Astrocyte (in vitro differentiated cells and primary cell): Measurements from ENCODE around the gene GLRX2. TPM values are rescaled to one million over a fixed set of nuclear protein-coding genes. Genes with fewer than 3 reads are reported as not detected.

Source experiments
- DNase-seq: peaks from one replicate; pipeline ENCODE4 v3.0.0-alpha.2; 2010; ENCODE audit warnings: low read depth
- FAIRE-seq: peaks from 2 replicates; lab custom pipeline; 2011; peaks lifted over from hg19 to GRCh38; lab: Jason Lieb, UNC
- H2AFZ ChIP-seq: 2 replicates; pipeline ENCODE4 v1.6.0; 2012; ENCODE audit warnings: low read depth, low read length, inconsistent platforms
- H3K27ac ChIP-seq: 2 replicates; pipeline ENCODE4 v1.5.1; 2011; ENCODE audit warnings: low read depth, low read length, inconsistent platforms
- H3K27me3 ChIP-seq: 2 replicates; pipeline ENCODE4 v1.6.0; 2011; ENCODE audit warnings: low read length, inconsistent platforms; ENCODE audit not compliant: insufficient read depth
- H3K36me3 ChIP-seq: 2 replicates; pipeline ENCODE4 v1.5.1; 2011; ENCODE audit warnings: low read length, inconsistent platforms; ENCODE audit not compliant: insufficient read depth
- H3K4me1 ChIP-seq: 2 replicates; pipeline ENCODE4 v1.5.1; 2011; ENCODE audit warnings: low read length, inconsistent platforms; ENCODE audit not compliant: insufficient read depth
- H3K4me2 ChIP-seq: 2 replicates; pipeline ENCODE4 v1.6.0; 2012; ENCODE audit warnings: low read length, inconsistent platforms
- H3K4me3 ChIP-seq: 2 replicates; pipeline ENCODE4 v1.5.1; 2011; ENCODE audit warnings: low read depth, mild to moderate bottlenecking, low read length, inconsistent platforms; ENCODE audit not compliant: insufficient read depth
- H3K79me2 ChIP-seq: 2 replicates; pipeline ENCODE4 v1.6.0; 2012; ENCODE audit warnings: mild to moderate bottlenecking, low read length, inconsistent platforms; ENCODE audit not compliant: insufficient read depth
- H3K9ac ChIP-seq: 2 replicates; pipeline ENCODE4 v1.6.0; 2012; ENCODE audit warnings: mild to moderate bottlenecking, low read length, inconsistent platforms
- H3K9me3 ChIP-seq: 2 replicates; pipeline ENCODE4 v1.5.1; 2012; ENCODE audit warnings: low read depth, mild to moderate bottlenecking, low read length, inconsistent platforms; ENCODE audit not compliant: insufficient read depth
- H4K20me1 ChIP-seq: 2 replicates; pipeline ENCODE4 v1.6.0; 2012; ENCODE audit warnings: low read length, inconsistent platforms; ENCODE audit not compliant: insufficient read depth
- H3K27ac Mint-ChIP-seq: one replicate; pipeline ENCODE4 v1.8.0; 2021; ENCODE audit warnings: mild to moderate bottlenecking, mixed read lengths; ENCODE audit not compliant: unreplicated experiment
- H3K27me3 Mint-ChIP-seq: one replicate; pipeline ENCODE4 v1.8.0; 2021; ENCODE audit warnings: low read depth, mixed read lengths; ENCODE audit not compliant: unreplicated experiment
- H3K36me3 Mint-ChIP-seq: one replicate; pipeline ENCODE4 v1.8.0; 2021; ENCODE audit warnings: low read depth, mixed read lengths; ENCODE audit not compliant: unreplicated experiment
- H3K4me1 Mint-ChIP-seq: one replicate; pipeline ENCODE4 v1.8.0; 2021; ENCODE audit warnings: low read depth, mixed read lengths; ENCODE audit not compliant: unreplicated experiment
- H3K4me3 Mint-ChIP-seq: one replicate; pipeline ENCODE4 v1.8.0; 2021; ENCODE audit warnings: mild to moderate bottlenecking, moderate library complexity, mixed read lengths; ENCODE audit not compliant: unreplicated experiment
- H3K9me3 Mint-ChIP-seq: one replicate; pipeline ENCODE4 v1.8.0; 2021; ENCODE audit warnings: mild to moderate bottlenecking, mixed read lengths; ENCODE audit not compliant: unreplicated experiment
- EZH2 ChIP-seq: IDR thresholded peaks from 2 replicates; pipeline ENCODE4 v1.6.1; 2012; ENCODE audit warnings: mild to moderate bottlenecking, low read length, inconsistent platforms; ENCODE audit not compliant: insufficient read depth
- total RNA-seq: library from RNA; stranded (reverse); gene quantifications from 2 replicates; pipeline ENCODE4 v1.2.1, GENCODE V29; 2021
- TF ChIP-seq, protein P1 (sequence below): IDR thresholded peaks from 2 replicates; pipeline ENCODE4 v1.5.1; 2011; ENCODE audit warnings: low read depth, mild to moderate bottlenecking, inconsistent platforms, low read length, moderate library complexity; ENCODE audit not compliant: insufficient read depth

The GLRX2 gene
- total RNA-seq, 1 donor from 2014 or later: 37.1 TPM

DNA sequence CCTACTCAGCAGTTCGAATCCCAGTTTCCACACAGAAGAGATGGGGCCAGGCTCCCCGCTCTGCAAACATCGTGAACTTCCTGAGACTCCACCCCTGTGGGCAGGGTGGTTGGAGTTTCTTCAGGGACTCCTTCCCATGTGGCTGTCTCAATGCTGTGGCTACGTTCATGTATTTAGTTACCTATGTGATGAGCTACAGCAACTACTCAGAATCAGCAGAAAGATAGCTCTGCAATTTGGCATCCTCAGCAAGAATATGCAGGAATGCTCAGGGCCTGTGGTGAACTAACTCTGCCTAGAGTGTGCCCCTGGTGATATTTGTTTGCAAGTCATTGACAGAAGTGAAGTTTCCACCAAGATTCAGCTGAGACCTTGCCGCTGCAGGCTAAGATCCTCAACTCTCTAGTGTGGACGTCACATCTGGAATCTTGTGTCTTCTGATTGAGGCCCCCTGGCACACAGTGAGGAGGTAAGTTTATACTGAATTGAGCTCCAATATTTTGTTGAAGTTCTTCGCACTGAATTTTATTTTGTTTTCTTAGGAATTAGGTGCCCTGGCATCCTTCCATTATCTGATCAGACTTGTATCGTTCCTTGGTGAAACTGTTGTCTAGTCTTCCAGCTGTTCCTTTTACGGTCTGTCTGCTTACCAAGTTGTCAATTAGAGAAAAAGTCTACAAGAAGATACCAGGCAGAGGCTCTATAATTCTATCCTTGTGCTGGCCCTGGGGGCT lies 8.2 kb upstream of the GLRX2 start:
- Mint-ChIP-seq H3K4me1 (peaks cover 44% of the 10 kb centered on the region), H3K9me3 (no peaks in the 10 kb centered on the region)
- H3K4me1 ChIP-seq: peaks cover 27% of the 10 kb centered on the region

DNA sequence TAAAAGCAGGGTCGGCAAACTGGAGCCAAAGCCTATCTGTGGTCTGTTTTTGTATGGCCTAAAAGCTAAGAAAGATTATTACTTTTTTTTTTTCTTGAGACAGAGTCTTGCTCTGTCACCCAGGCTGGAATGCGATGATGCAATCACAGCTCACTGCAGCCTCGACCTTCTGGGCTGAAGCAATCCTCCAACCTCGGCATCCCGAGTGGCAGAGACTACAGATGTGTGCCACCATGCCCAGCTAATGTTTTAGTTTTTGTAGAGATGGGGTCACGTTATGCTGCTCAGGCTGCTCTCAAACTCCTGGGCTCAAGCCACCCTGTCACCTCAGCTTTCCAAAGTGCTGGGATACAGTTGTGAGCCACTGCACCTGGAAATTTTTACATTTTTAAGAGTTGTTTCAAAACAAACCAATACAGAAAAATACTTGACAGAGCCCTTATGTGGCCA lies 6.5 kb upstream of the GLRX2 start:
- Histone ChIP-seq H3K9ac (peak overlapping the region; percentile 34), H3K4me2 (peak overlapping the region; percentile 68), H3K4me1 (peaks cover 27% of the 10 kb centered on the region), H3K36me3 (no peaks in the 10 kb centered on the region), H3K4me3 (no peak overlapping the region), H3K27ac (peak overlapping the region; percentile 80), H3K79me2 (no peaks in the 10 kb centered on the region), H3K27me3 (no peaks in the 10 kb centered on the region), H2AFZ (peak overlapping the region; percentile 57), H3K9me3 (no peaks in the 10 kb centered on the region), H4K20me1 (no peaks in the 10 kb centered on the region)
- no peaks in the 10 kb centered on the region for H3K27me3 Mint-ChIP-seq
- TF ChIP-seq, protein P1, sequence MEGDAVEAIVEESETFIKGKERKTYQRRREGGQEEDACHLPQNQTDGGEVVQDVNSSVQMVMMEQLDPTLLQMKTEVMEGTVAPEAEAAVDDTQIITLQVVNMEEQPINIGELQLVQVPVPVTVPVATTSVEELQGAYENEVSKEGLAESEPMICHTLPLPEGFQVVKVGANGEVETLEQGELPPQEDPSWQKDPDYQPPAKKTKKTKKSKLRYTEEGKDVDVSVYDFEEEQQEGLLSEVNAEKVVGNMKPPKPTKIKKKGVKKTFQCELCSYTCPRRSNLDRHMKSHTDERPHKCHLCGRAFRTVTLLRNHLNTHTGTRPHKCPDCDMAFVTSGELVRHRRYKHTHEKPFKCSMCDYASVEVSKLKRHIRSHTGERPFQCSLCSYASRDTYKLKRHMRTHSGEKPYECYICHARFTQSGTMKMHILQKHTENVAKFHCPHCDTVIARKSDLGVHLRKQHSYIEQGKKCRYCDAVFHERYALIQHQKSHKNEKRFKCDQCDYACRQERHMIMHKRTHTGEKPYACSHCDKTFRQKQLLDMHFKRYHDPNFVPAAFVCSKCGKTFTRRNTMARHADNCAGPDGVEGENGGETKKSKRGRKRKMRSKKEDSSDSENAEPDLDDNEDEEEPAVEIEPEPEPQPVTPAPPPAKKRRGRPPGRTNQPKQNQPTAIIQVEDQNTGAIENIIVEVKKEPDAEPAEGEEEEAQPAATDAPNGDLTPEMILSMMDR: no peak
- TF ChIP-seq EZH2: no peak
- peak overlapping the region; percentile 37 for H3K4me3 Mint-ChIP-seq
- peaks cover 2% of the 10 kb centered on the region for H3K36me3 Mint-ChIP-seq
- no peaks in the 10 kb centered on the region for H3K9me3 Mint-ChIP-seq
- FAIRE-seq: no peak
- peak; percentile 73 for DNase-seq
- H3K27ac Mint-ChIP-seq: peak overlapping the region; percentile 90
- H3K4me1 Mint-ChIP-seq: peaks cover 44% of the 10 kb centered on the region

More for the DNA sequence above, 8.2 kb upstream of the GLRX2 start:
- no peaks in the 10 kb centered on the region for H3K36me3 ChIP-seq
- no peak for FAIRE-seq
- H3K27me3 Mint-ChIP-seq: no peaks in the 10 kb centered on the region
- DNase-seq: no peak
- no peak overlapping the region for H3K4me2 ChIP-seq
- H3K36me3 Mint-ChIP-seq: peaks cover 2% of the 10 kb centered on the region
- H3K27ac Mint-ChIP-seq: peak overlapping the region; percentile 90
- H3K79me2 ChIP-seq: no peaks in the 10 kb centered on the region
- no peaks in the 10 kb centered on the region for H4K20me1 ChIP-seq
- H3K4me3 ChIP-seq: no peak overlapping the region
- TF ChIP-seq, protein P1: no peak
- TF ChIP-seq EZH2: no peak
- no peak overlapping the region for H3K27ac ChIP-seq
- no peak overlapping the region for H3K9ac ChIP-seq
- H3K9me3 ChIP-seq: no peaks in the 10 kb centered on the region
- H3K4me3 Mint-ChIP-seq: peak overlapping the region; percentile 86
- no peaks in the 10 kb centered on the region for H3K27me3 ChIP-seq
- H2AFZ ChIP-seq: no peak overlapping the region

DNA sequence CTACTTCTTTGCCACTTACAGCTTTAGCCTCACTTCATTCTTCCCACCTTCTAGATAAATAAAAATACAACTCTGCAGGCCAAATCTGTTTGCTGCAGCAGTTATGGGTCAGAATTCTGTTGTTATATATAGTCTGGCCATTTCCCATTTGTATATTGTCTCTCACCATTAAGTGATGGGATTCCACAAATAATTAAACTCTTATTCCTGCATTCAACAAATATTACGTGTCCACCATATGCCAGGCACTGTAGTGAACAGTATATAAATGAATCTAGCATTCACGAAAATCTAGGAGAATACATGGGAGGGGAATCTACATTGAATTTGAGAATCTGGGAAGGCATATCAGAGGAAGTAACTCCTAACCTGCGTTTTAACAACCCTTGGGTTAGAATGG lies 5.7 kb upstream of the GLRX2 start:
- peak overlapping the region; percentile 80 for H3K27ac ChIP-seq
- Mint-ChIP-seq H3K4me3 (no peak overlapping the region), H3K36me3 (peaks cover 2% of the 10 kb centered on the region), H3K9me3 (no peaks in the 10 kb centered on the region), H3K4me1 (peaks cover 40% of the 10 kb centered on the region), H3K27me3 (no peaks in the 10 kb centered on the region), H3K27ac (peak overlapping the region; percentile 90)
- DNase-seq: no peak
- H3K9me3 ChIP-seq: no peaks in the 10 kb centered on the region
- no peaks in the 10 kb centered on the region for H3K36me3 ChIP-seq
- FAIRE-seq: no peak
- no peak overlapping the region for H3K9ac ChIP-seq
- H3K27me3 ChIP-seq: no peaks in the 10 kb centered on the region
- H4K20me1 ChIP-seq: no peaks in the 10 kb centered on the region
- peak overlapping the region; percentile 68 for H3K4me2 ChIP-seq
- no peak overlapping the region for H3K4me3 ChIP-seq
- H3K4me1 ChIP-seq: peaks cover 24% of the 10 kb centered on the region
- H2AFZ ChIP-seq: no peak overlapping the region
- TF ChIP-seq, protein P1: no peak
- no peak for TF ChIP-seq EZH2
- no peaks in the 10 kb centered on the region for H3K79me2 ChIP-seq
